Muscle layer of duodenum (tissue), 2 donors: ENCODE data around the gene CIROP.

Source experiments
- H3K27ac ChIP-seq: one replicate; pipeline ENCODE4 v1.7.0; 2013; ENCODE audit warnings: mild to moderate bottlenecking, low read length
- H3K27me3 ChIP-seq: one replicate; pipeline ENCODE4 v1.7.0; 2013; ENCODE audit warnings: low read depth, mild to moderate bottlenecking, control low read depth, low read length
- H3K36me3 ChIP-seq, 2 donors: one replicate each; pipeline ENCODE4 v1.7.0; 2013; ENCODE audit warnings: low read length in 2 of 2, control low read depth in 1 of 2, mild to moderate bottlenecking in 1 of 2; ENCODE audit not compliant: insufficient read depth in 2 of 2, control insufficient read depth in 1 of 2
- H3K4me1 ChIP-seq, 2 donors: one replicate each; pipeline ENCODE4 v1.7.0; 2013; ENCODE audit warnings: low read length in 2 of 2, mild to moderate bottlenecking in 2 of 2, control low read depth in 1 of 2, moderate library complexity in 1 of 2; ENCODE audit not compliant: insufficient read depth in 2 of 2, control insufficient read depth in 1 of 2
- H3K4me3 ChIP-seq, 2 donors: one replicate each; pipeline ENCODE4 v1.7.0; 2013; ENCODE audit warnings: low read length in 2 of 2, low read depth in 1 of 2, mild to moderate bottlenecking in 1 of 2
- H3K9me3 ChIP-seq, 2 donors: one replicate each; pipeline ENCODE4 v1.7.0; 2013; ENCODE audit warnings: low read length in 2 of 2, control low read depth in 1 of 2, mild to moderate bottlenecking in 1 of 2; ENCODE audit not compliant: control insufficient read depth in 1 of 2
- donor health status: healthy.

CIROP gene

DNA sequence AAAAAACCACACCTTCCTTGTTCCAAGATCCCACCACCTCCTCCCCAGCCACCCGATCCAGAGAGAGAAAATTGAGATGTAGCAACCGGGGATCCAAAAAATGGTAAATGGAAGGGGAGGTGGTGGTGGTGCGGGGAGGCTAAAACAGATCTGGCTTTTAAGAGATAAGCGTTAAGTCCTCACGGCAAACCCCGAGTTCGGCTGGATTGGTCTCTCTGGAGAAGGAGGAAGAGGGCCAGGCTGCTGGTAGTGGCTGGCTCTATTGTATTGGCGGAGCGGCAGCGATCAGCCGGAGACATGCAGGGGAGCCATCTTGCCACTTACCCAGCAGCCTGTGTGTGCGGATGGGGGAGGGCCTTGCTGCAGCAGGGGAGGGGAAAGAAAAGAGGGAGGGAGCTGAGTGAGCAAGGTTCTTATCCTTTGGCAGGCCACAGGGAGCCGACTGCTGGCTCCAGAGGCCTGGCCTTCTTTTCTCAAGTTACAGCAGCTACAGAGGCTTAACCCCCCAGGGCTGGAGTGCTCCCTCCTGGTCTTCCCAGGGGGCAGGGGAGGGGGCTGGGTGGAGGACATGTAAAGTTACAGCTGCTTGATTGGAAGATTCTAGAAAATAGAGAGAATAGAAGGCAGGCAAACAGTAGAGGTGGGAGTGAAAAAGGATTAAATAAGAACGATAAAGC is 33.4 kb downstream of the CIROP start:
- peak overlapping the region; percentile 91 for H3K27ac ChIP-seq
- peak overlapping the region; percentile 75 to 90 for H3K4me3 ChIP-seq
- H3K4me1 ChIP-seq, result peaks cover 19 to 38% of the 10 kb centered on the region in 2 donors
- H3K27me3 ChIP-seq, result no peaks in the 10 kb centered on the region
- peaks cover 48 to 55% of the 10 kb centered on the region in 2 donors for H3K36me3 ChIP-seq
- no peaks in the 10 kb centered on the region for H3K9me3 ChIP-seq

DNA sequence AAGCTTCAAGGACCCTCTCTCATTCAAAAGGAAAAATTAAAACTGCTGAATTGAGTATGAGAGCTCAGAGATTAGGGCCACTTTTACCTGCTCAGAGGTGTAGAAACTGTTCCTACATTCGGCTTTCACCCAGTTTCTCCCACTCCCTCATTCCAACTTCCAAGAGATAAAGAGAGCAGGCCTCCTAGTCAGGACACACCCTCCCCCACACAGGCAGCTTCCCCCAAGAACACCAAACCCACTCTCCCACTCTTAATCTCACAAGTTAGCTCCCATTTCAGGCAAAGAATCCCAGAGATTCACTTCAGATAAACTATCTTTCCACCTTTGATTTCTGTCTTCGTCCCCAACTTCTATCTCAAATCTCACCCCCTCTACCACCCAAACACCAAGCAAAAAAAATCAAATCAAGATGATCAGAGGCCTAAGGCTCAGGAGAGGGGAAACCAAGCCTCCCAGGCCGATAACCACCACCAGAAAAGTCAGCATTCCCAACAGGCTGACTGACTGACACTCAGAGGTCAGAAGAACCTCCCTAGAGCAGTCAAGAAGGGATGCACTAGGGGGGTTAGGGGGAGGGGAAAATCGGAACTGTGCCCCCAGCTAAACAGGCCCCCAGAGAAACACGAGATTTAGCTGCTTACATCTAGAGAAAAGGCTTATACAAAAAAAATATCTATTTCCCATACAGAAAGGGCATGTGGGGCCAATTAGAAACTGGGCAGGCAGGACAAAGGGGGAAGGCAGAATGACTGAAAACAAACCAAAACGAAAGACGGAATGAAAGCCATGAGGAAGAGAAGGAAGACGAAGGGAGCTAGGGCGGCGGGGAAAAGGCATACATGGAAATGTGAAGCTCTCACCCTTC is 34.3 kb downstream of the CIROP start:
- peak overlapping the region; percentile 75 to 90 for H3K4me3 ChIP-seq
- H3K9me3 ChIP-seq, result no peaks in the 10 kb centered on the region
- H3K27me3 ChIP-seq, result no peaks in the 10 kb centered on the region
- H3K36me3 ChIP-seq, result peaks cover 50 to 55% of the 10 kb centered on the region in 2 donors
- H3K27ac ChIP-seq, result peak overlapping the region; percentile 91
- peaks cover 19 to 38% of the 10 kb centered on the region in 2 donors for H3K4me1 ChIP-seq

GRCh38 chr14:23069413-23069806 is 35.4 kb downstream of the CIROP start:
- Histone ChIP-seq H3K27me3 (no peaks in the 10 kb centered on the region), H3K9me3 (no peaks in the 10 kb centered on the region), H3K4me3 (no peak overlapping the region), H3K27ac (no peak overlapping the region), H3K4me1 (peaks cover 19 to 38% of the 10 kb centered on the region in 2 donors), H3K36me3 (peaks cover 47 to 49% of the 10 kb centered on the region in 2 donors)

DNA sequence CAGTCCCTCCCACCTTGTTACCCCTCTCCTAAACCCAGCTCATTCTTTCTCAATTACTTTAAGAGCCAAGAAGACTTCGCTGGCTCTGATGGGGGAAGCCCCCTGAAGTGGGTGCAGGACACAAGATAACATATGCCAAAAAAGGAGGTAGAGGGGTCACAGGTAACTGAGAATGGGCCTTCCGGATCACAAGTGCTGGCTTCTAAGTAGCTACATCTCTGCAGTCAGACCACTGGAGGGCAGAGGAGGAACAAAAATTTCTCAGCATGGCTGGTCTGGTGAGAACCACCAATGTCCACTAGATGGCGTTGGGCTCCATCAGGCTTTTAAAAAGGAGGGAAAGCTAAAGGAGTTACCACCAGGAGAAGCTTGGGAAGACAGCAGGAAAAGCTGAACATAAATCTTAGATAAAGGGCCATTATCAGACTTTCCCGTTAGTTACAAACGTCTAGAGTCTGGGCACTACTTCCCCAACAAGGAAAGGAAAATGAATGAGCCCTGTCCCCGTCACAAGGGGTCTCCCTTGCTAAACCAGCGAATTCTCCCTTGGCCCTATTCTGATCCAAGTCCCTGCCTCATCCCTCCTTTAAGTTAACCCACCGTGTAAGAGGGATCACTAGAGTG is 35.9 kb downstream of the CIROP start:
- H3K9me3 ChIP-seq, result no peaks in the 10 kb centered on the region
- no peak overlapping the region for H3K4me3 ChIP-seq
- H3K27me3 ChIP-seq, result no peaks in the 10 kb centered on the region
- H3K4me1 ChIP-seq, result peaks cover 19 to 38% of the 10 kb centered on the region in 2 donors
- H3K27ac ChIP-seq, result no peak overlapping the region
- peaks cover 50 to 51% of the 10 kb centered on the region in 2 donors for H3K36me3 ChIP-seq

DNA sequence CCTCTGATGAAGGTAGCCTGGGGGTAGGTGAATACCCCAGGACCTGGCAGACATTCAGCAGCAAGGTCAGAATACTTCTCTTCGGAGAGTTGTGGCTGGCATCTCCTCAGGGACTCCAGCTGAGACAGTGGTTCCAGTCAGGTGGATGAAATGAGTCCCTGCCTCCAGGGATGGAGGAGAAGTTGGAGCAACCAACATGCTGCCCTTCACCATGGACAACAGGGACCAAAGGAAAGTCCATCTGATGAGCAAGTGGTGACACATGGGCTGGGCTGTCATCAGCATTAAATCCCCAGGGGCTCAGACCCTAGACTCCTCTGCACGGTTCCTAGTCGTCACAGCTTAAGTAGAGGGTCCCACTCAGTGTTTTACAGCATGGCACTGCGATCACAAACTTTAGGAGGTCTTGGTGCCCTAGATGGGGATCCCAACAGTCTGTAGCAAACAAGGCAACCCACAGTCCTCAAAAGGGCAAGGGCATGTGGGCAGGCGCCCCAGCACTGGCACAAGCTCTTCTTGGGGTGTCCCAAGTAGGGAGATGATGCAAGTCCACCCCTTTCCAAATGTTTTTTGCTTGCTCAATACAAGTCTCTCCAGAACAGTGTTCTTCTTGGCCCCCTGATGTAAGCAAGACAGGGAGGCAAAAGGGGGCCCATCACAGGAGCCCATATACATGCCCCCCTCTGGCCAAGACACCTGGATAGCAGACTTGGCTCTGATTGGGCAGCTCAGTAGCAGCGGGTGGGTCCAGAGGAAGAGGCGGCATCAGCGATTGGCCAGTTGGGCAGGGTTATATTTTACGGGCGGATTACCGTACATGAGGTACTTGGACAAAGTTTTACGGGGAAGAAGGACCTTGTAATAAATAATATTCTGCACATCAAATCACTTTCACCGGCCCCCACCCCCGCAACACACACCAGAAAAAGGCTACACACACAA is 36.7 kb downstream of the CIROP start:
- no peaks in the 10 kb centered on the region for H3K9me3 ChIP-seq
- H3K4me1 ChIP-seq, result peaks cover 19 to 38% of the 10 kb centered on the region in 2 donors
- no peak overlapping the region for H3K4me3 ChIP-seq
- H3K27ac ChIP-seq, result no peak overlapping the region
- H3K36me3 ChIP-seq, result peaks cover 56 to 57% of the 10 kb centered on the region in 2 donors
- H3K27me3 ChIP-seq, result no peaks in the 10 kb centered on the region

DNA sequence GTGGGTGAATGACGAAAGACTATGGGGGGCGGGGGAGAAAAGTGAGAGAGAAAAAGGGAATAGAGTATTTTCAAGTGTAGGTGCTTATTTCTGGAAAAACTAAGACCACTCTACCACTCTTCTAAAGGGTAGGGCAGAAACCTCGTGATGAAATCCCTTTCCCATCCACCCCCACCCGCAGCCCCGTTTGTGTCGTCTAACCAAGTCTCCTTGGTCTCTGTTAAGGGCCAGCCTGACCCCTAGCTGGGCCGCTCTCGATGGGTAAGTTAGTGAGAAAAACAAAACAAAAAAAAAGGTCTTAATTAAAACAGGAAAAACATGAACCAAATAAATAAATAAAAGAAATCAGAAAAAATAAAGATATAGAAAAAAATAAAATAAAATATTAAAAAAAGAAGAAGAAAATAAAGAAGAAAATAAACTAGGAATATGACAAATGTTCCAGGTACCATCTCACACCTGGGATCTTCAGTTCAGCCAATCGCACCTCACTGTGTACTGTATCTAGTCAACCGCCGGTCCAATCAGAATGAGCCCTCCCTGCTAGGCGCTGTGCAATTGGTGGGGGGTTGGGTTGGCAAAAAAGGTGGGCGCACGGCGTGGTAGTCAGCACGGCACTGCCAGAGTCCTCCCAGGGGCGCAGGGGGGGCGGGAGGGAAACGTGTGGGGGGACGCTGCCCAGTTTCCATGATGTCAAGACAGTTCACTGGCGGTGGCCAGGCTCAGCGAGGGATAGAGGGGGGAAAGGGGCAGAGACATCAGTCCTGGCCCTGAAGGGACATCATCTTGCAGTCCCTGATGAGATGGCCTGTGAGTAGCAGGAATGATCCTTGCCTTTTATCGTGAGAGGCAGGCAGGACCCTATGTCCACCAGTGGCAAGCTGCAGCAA is 37.7 kb downstream of the CIROP start:
- peaks cover 57 to 59% of the 10 kb centered on the region in 2 donors for H3K36me3 ChIP-seq
- H3K9me3 ChIP-seq, result no peaks in the 10 kb centered on the region
- no peak overlapping the region for H3K4me3 ChIP-seq
- peaks cover 19 to 39% of the 10 kb centered on the region in 2 donors for H3K4me1 ChIP-seq
- no peaks in the 10 kb centered on the region for H3K27me3 ChIP-seq
- no peak overlapping the region for H3K27ac ChIP-seq

GRCh38 chr14:23066368-23066767 is 38.4 kb downstream of the CIROP start:
- H3K27me3 ChIP-seq, result no peaks in the 10 kb centered on the region
- H3K36me3 ChIP-seq, result peaks cover 58 to 64% of the 10 kb centered on the region in 2 donors
- H3K9me3 ChIP-seq, result no peaks in the 10 kb centered on the region
- peaks cover 13 to 35% of the 10 kb centered on the region in 2 donors for H3K4me1 ChIP-seq
- H3K4me3 ChIP-seq, result no peak overlapping the region
- H3K27ac ChIP-seq, result no peak overlapping the region

- Histone ChIP-seq H3K4me1 (peaks cover 4 to 14% of the 10 kb centered on the region in 2 donors), H3K36me3 (peaks cover 78 to 84% of the 10 kb centered on the region in 2 donors)
Measured at GRCh38 chr14:23063601-23064000, 41.2 kb downstream of the CIROP start.

DNA sequence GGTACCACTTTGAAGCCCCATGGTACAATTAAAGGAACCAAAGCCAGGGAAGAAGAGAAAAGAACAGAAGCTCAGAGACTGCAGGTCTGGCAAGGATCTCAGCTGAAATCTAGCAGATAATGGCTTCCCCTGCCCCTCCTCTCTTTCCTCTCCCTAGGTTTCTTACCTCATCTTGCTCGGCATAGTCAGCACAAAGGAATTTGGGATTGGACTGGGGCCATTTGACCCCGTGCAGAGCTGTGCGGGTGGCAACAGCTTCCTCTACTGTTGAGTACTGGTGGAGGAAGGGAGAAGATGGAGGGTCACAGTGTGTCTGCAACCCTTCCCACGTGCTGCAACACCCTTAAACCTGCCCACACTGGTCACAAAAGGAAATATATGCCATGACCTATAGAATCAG is 42.8 kb downstream of the CIROP start:
- no peaks in the 10 kb centered on the region for H3K9me3 ChIP-seq
- H3K4me1 ChIP-seq, result peaks cover 4 to 14% of the 10 kb centered on the region in 2 donors
- peak overlapping the region; percentile 57 for H3K27ac ChIP-seq
- H3K27me3 ChIP-seq, result no peaks in the 10 kb centered on the region
- H3K4me3 ChIP-seq, result no peak overlapping the region
- peaks cover 66 to 71% of the 10 kb centered on the region in 2 donors for H3K36me3 ChIP-seq

More at GRCh38 chr14:23063601-23064000, 41.2 kb downstream of the CIROP start:
- H3K4me3 ChIP-seq, result no peak overlapping the region
- H3K9me3 ChIP-seq, result no peaks in the 10 kb centered on the region
- no peaks in the 10 kb centered on the region for H3K27me3 ChIP-seq
- no peak overlapping the region for H3K27ac ChIP-seq
